Naive thymus-derived CD4-positive, alpha-beta T cell (primary cell): Measurements from ENCODE around the gene KANK3. TPM values are rescaled to one million over a fixed set of nuclear protein-coding genes. Genes with fewer than 3 reads are reported as not detected.

Source experiments
- ATAC-seq: fragments of 150-1000 bp; cut with Tn5 transposase; 2 replicates; pipeline ENCODE4 v1.10.0; 2021; ENCODE audit warnings: mild to moderate bottlenecking, moderate library complexity
- CTCF ChIA-PET: fragments of 350-600 bp; sonication (Branson Sonifier 250); formaldehyde crosslinking; loops from one replicate; lab custom pipeline; 2021; ENCODE audit warnings: antibody characterized with exemption; lab: Charles Lee
- POLR2A ChIA-PET: fragments of 350-600 bp; sonication (Branson Sonifier 250); formaldehyde crosslinking; loops from one replicate; lab custom pipeline; 2021; ENCODE audit warnings: antibody characterized with exemption, inconsistent platforms; lab: Charles Lee
- DNase-seq, 9 donors: peaks; one replicate each; pipeline versions ENCODE4 v3.0.0 to v3.0.0-alpha.2; 2020 to 2022; ENCODE audit warnings: mixed read lengths in 1 of 9
- H3K27ac ChIP-seq: one replicate; pipeline ENCODE4 v1.7.0; 2013; ENCODE audit warnings: mild to moderate bottlenecking, low read depth, low read length, moderate library complexity
- H3K27me3 ChIP-seq, 2 donors: one replicate each; pipeline ENCODE4 v1.7.0; 2013; ENCODE audit warnings: low read length in 2 of 2, mild to moderate bottlenecking in 2 of 2, moderate library complexity in 2 of 2; ENCODE audit not compliant: control insufficient read depth in 2 of 2, insufficient read depth in 2 of 2
- H3K36me3 ChIP-seq, 3 experiments: 1 replicate in 2 of 3; 2 replicates in 1 of 3; pipeline ENCODE4 v1.7.0; 2013; ENCODE audit warnings: low read length in 3 of 3, mild to moderate bottlenecking in 3 of 3, moderate library complexity in 1 of 3; ENCODE audit not compliant: insufficient read depth in 3 of 3, control insufficient read depth in 2 of 3
- H3K4me1 ChIP-seq, 2 donors: one replicate each; pipeline ENCODE4 v1.7.0; 2013; ENCODE audit warnings: low read length in 2 of 2, mild to moderate bottlenecking in 2 of 2, moderate library complexity in 1 of 2; ENCODE audit not compliant: control insufficient read depth in 2 of 2, insufficient read depth in 2 of 2
- H3K4me3 ChIP-seq: 2 replicates; pipeline ENCODE4 v1.7.0; 2013; ENCODE audit warnings: mild to moderate bottlenecking, low read length
- H3K9me3 ChIP-seq, 3 experiments: 1 replicate in 2 of 3; 2 replicates in 1 of 3; pipeline ENCODE4 v1.7.0; 2013; ENCODE audit warnings: low read length in 3 of 3; ENCODE audit not compliant: control insufficient read depth in 2 of 3
- H3K27ac Mint-ChIP-seq, 9 donors: one replicate each; pipeline ENCODE4 v1.8.0; 2020 to 2022; ENCODE audit warnings: mixed read lengths in 9 of 9, mild to moderate bottlenecking in 8 of 9, moderate library complexity in 5 of 9, inconsistent platforms in 2 of 9
- H3K27me3 Mint-ChIP-seq, 5 donors: one replicate each; pipeline ENCODE4 v1.8.0; 2021 to 2022; ENCODE audit warnings: mixed read lengths in 5 of 5, mild to moderate bottlenecking in 1 of 5
- H3K36me3 Mint-ChIP-seq, 5 donors: one replicate each; pipeline ENCODE4 v1.8.0; 2020 to 2022; ENCODE audit warnings: mixed read lengths in 5 of 5, mild to moderate bottlenecking in 3 of 5, inconsistent platforms in 1 of 5
- H3K4me1 Mint-ChIP-seq, 7 donors: one replicate each; pipeline ENCODE4 v1.8.0; 2020 to 2022; ENCODE audit warnings: mixed read lengths in 7 of 7, mild to moderate bottlenecking in 3 of 7, inconsistent platforms in 1 of 7
- H3K4me3 Mint-ChIP-seq, 10 donors: one replicate each; pipeline ENCODE4 v1.8.0; 2020 to 2022; ENCODE audit warnings: mild to moderate bottlenecking in 10 of 10, mixed read lengths in 10 of 10, moderate library complexity in 6 of 10, inconsistent platforms in 2 of 10
- H3K9me3 Mint-ChIP-seq, 11 donors: one replicate each; pipeline ENCODE4 v1.8.0; 2020 to 2022; ENCODE audit warnings: mixed read lengths in 11 of 11, mild to moderate bottlenecking in 4 of 11, inconsistent platforms in 1 of 11, moderate library complexity in 1 of 11
- intact Hi-C, 2 donors: fragments of 100-400 bp; cut with micrococcal nuclease; formaldehyde crosslinking; loops; one replicate each; pipeline ENCODE4 v1.15.1; 2023
- polyA plus RNA-seq, 2 donors: library from polyadenylated mRNA; unstranded; fragments of 300-500 nt; fragmentation: Illumina TruSeq; gene quantifications; one replicate each; pipeline ENCODE4 v1.2.3, GENCODE V29; 2021
- total RNA-seq, 6 experiments: library from RNA in 5 of 6; stranded (reverse) in 5 of 6; gene quantifications; 1 replicate in 5 of 6; 2 replicates in 1 of 6; pipeline ENCODE4 v1.2.3 and lab custom pipeline; 2021 to 2026

Gene KANK3
- total and polyA plus RNA-seq, 7 experiments from 2014 or later = 0.52 to 4.4 (median 1.7) TPM

GRCh38 chr19:8336072-8336569, 6.9 kb downstream of the KANK3 start:
- no peak overlapping the region for H3K4me3 ChIP-seq
- intact Hi-C loops = no loop called here
- Mint-ChIP-seq H3K9me3 (no peaks in the 10 kb centered on the region), H3K27me3 (peaks cover 10 to 52% (median 20%) of the 10 kb centered on the region in 5 donors), H3K27ac (no peak overlapping the region), H3K36me3 (no peaks in the 10 kb centered on the region), H3K4me3 (peak overlapping the region in 9 of 10 donors; percentile 30 to 79 (median 58)), H3K4me1 (peaks cover 0 to 9% (median 5%) of the 10 kb centered on the region in 7 donors)
- ChIA-PET POLR2A (interaction anchor here (1.1 kb wide), 2 partner anchors 12 to 32 kb away, joined by 3 to 4 read pairs; no protein-coding TSS in a partner anchor), CTCF (interaction anchor here (0.5 kb wide), 1 partner anchor 218 kb away, joined by 3 read pairs; no protein-coding TSS in a partner anchor)
- H3K4me1 ChIP-seq = no peaks in the 10 kb centered on the region
- H3K27ac ChIP-seq = no peak overlapping the region
- H3K36me3 ChIP-seq = no peaks in the 10 kb centered on the region
- no peaks in the 10 kb centered on the region for H3K9me3 ChIP-seq
- H3K27me3 ChIP-seq = peaks cover 0 to 5% of the 10 kb centered on the region in 2 donors
- ATAC-seq = no peak
- no peak for DNase-seq

DNA sequence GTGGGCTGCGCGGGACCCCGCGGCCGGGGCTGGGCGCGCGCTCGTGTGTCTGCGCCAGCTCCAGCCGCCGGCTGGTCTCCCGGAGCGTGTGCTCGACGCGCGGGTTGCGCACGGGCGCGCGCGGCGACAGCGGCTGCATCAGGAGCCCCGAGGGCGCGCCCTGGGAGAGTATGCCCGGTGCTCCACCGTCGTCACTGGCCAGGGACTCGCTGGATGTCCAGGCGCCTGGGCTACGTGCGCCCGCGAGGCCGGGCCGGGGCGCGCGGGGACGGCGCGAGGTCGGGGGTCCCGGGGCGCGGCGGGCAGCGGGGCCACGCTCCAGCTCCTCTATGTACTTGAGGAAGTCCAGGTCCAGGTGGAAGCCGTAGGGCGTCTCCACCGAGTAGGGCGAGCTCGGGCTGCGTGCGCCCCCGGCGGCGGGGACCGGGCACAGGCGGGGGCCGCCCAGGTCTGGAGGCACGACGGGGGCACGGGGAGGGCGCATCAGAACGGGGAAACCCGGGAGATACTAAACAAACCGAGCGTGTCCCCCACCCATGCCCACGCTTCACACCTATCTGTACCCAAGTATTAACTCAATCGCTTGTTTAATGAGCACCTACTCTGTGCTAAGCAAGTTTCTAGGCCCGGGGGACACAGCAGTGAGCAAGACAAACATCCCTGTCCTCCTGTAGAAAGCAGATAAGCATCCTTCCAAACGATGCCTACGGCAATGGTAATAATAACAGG, 7.6 kb downstream of the KANK3 start:
- H3K36me3 ChIP-seq = no peaks in the 10 kb centered on the region
- H3K27ac ChIP-seq = no peak overlapping the region
- Mint-ChIP-seq H3K9me3 (no peaks in the 10 kb centered on the region), H3K4me1 (peaks cover 0 to 9% (median 4%) of the 10 kb centered on the region in 7 donors), H3K4me3 (peak overlapping the region in 9 of 10 donors; percentile 30 to 79 (median 58)), H3K27me3 (peaks cover 10 to 48% (median 20%) of the 10 kb centered on the region in 5 donors), H3K36me3 (no peaks in the 10 kb centered on the region), H3K27ac (no peak overlapping the region)
- H3K4me3 ChIP-seq = no peak overlapping the region
- DNase-seq (peak in 1 of 9 donors; percentile 46), ATAC-seq (peak; percentile 58)
- POLR2A ChIA-PET = interaction anchor here (1.1 kb wide), 1 partner anchor 32 kb away, joined by 4 read pairs; no protein-coding TSS in a partner anchor
- no peaks in the 10 kb centered on the region for H3K9me3 ChIP-seq
- no peaks in the 10 kb centered on the region for H3K4me1 ChIP-seq
- H3K27me3 ChIP-seq = peaks cover 0 to 5% of the 10 kb centered on the region in 2 donors
- intact Hi-C loops = no loop called here
- CTCF ChIA-PET = interaction anchor here (0.5 kb wide), 1 partner anchor 219 kb away, joined by 3 read pairs; no protein-coding TSS in a partner anchor

DNA sequence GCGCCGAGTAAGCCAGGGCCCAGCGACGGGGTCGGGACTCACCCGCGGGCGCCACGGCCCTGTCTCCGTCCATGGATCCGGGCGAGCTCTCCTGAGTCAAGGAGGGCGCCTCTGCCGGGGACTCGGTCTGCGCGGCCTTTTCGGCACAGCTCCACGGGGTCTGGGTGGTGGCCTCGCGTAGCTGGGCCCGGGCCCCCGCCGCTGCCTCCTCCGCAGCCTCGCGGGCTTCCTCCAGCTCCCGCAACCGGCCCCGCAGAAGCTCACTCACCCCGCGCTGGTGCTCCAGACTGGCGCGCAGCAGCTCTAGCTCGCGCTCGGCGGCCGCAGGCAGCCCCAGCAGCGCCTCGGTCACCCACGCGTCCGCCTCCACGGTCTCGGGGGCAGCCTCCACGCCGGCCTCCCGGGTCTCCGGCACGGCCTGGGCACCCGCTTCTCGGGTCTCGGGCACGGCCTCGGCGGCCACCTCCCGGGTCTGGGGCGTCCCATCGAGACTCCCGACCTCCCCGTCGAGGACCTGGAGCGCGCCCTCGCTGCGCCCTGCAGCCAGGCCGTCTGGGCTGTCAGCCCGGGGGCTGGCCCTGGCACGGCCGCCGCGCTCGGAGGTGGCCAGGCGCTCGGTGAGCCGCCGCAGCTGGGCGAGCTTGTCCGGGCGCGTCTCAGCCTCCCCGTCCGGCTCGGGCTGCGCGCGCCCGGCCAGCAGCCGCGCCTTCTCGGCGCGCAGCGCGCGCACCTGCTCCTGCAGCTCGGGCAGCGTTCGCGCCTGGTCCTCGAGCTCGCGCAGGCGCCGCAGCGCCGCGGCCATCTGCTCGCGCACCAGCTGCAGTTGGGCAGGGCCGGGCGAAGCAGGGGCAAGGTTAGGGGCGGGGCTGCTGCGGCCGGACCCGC, 8.4 kb downstream of the KANK3 start:
- ChIA-PET CTCF (no interaction called here), POLR2A (interaction anchor here (0.7 kb wide), 1 partner anchor 13 kb away, joined by 3 read pairs; no protein-coding TSS in a partner anchor)
- no peaks in the 10 kb centered on the region for H3K4me1 ChIP-seq
- no peak overlapping the region for H3K27ac ChIP-seq
- no peak overlapping the region for H3K4me3 ChIP-seq
- H3K27me3 ChIP-seq = peaks cover 0 to 5% of the 10 kb centered on the region in 2 donors
- H3K27me3 Mint-ChIP-seq = peaks cover 10 to 46% (median 20%) of the 10 kb centered on the region in 5 donors
- H3K9me3 ChIP-seq = no peaks in the 10 kb centered on the region
- peaks cover 0 to 2% (median 0%) of the 10 kb centered on the region in 5 donors for H3K36me3 Mint-ChIP-seq
- no peak overlapping the region for H3K27ac Mint-ChIP-seq
- intact Hi-C loops = no loop called here
- ATAC-seq = peak; percentile 52
- H3K9me3 Mint-ChIP-seq = no peaks in the 10 kb centered on the region
- DNase-seq = peak in 1 of 9 donors; percentile 67
- peaks cover 3 to 9% (median 4%) of the 10 kb centered on the region in 7 donors for H3K4me1 Mint-ChIP-seq
- H3K4me3 Mint-ChIP-seq = peak overlapping the region in 3 of 10 donors; percentile 23 to 67 (median 48)
- H3K36me3 ChIP-seq = no peaks in the 10 kb centered on the region

- CTCF ChIA-PET = no interaction called here
- no peak for ATAC-seq
- Mint-ChIP-seq H3K9me3 (no peaks in the 10 kb centered on the region), H3K27ac (no peak overlapping the region), H3K4me3 (peak overlapping the region in 5 of 10 donors; percentile 23 to 67 (median 29)), H3K4me1 (peaks cover 4 to 9% (median 5%) of the 10 kb centered on the region in 7 donors), H3K27me3 (peaks cover 10 to 44% (median 20%) of the 10 kb centered on the region in 5 donors), H3K36me3 (peaks cover 0 to 2% (median 0%) of the 10 kb centered on the region in 5 donors)
- no peak overlapping the region for H3K27ac ChIP-seq
- no peaks in the 10 kb centered on the region for H3K4me1 ChIP-seq
- peaks cover 0 to 5% of the 10 kb centered on the region in 2 donors for H3K27me3 ChIP-seq
- POLR2A ChIA-PET = interaction anchor here (0.7 kb wide), 1 partner anchor 12 kb away, joined by 3 read pairs; no protein-coding TSS in a partner anchor
- no peak for DNase-seq
- no peaks in the 10 kb centered on the region for H3K9me3 ChIP-seq
- no peaks in the 10 kb centered on the region for H3K36me3 ChIP-seq
- intact Hi-C loops = no loop called here
- no peak overlapping the region for H3K4me3 ChIP-seq
Measured at GRCh38 chr19:8333767-8334457, 9.2 kb downstream of the KANK3 start.

GRCh38 chr19:8332976-8333766, 9.9 kb downstream of the KANK3 start:
- Histone ChIP-seq H3K36me3 (no peaks in the 10 kb centered on the region), H3K27me3 (peaks cover 0 to 5% of the 10 kb centered on the region in 2 donors), H3K27ac (no peak overlapping the region), H3K4me1 (no peaks in the 10 kb centered on the region), H3K9me3 (no peaks in the 10 kb centered on the region), H3K4me3 (no peak overlapping the region)
- ChIA-PET POLR2A (no interaction called here), CTCF (no interaction called here)
- H3K4me3 Mint-ChIP-seq = peak overlapping the region in 2 of 10 donors; percentile 16 to 67
- ATAC-seq = no peak
- H3K36me3 Mint-ChIP-seq = peaks cover 0 to 2% (median 0%) of the 10 kb centered on the region in 5 donors
- no peak for DNase-seq
- no peak overlapping the region for H3K27ac Mint-ChIP-seq
- intact Hi-C loops = no loop called here
- peaks cover 4 to 9% (median 5%) of the 10 kb centered on the region in 7 donors for H3K4me1 Mint-ChIP-seq
- H3K9me3 Mint-ChIP-seq = no peaks in the 10 kb centered on the region
- H3K27me3 Mint-ChIP-seq = peaks cover 8 to 43% (median 18%) of the 10 kb centered on the region in 5 donors
